Left lung (tissue), 10 donors: ENCODE data around the gene EPN2. TPM values are rescaled to one million over a fixed set of nuclear protein-coding genes. Genes with fewer than 3 reads are reported as not detected.
A peak's percentile ranks its signal among the peaks of the same experiment; 100 is the strongest.

ENCODE experiments used
- ATAC-seq: fragments of 200-7000 bp; cut with Tn5 transposase; one replicate; pipeline ENCODE4 v1.9.1; 2020; ENCODE audit warnings: moderate library complexity
- DNase-seq, 4 donors: peaks; one replicate each; pipeline ENCODE4 v3.0.0-alpha.2; 2013 to 2020
- H3K27ac ChIP-seq, 2 donors: fragments of 200-600 bp; sonication (generic) in 1 of 2; one replicate each; pipeline versions ENCODE4 v1.5.0 to v1.8.0; 2020 to 2021
- H3K27me3 ChIP-seq, 2 donors: fragments of 200-600 bp; sonication (generic) in 1 of 2; one replicate each; pipeline versions ENCODE4 v1.5.0 to v1.8.0; 2020 to 2021
- H3K36me3 ChIP-seq, 2 donors: fragments of 200-600 bp; sonication (generic) in 1 of 2; one replicate each; pipeline versions ENCODE4 v1.5.0 to v1.8.0; 2020 to 2021
- H3K4me1 ChIP-seq, 2 donors: fragments of 200-600 bp; one replicate each; pipeline ENCODE4 v1.8.0; 2021
- H3K4me3 ChIP-seq, 2 donors: fragments of 200-600 bp; sonication (generic) in 1 of 2; one replicate each; pipeline versions ENCODE4 v1.5.0 to v1.8.0; 2020 to 2021; ENCODE audit warnings: mild to moderate bottlenecking in 1 of 2
- H3K9me3 ChIP-seq, 2 donors: fragments of 200-600 bp; sonication (generic) in 1 of 2; one replicate each; pipeline versions ENCODE4 v1.5.0 to v1.8.0; 2020 to 2021
- intact Hi-C, 2 donors: fragments of 100-400 bp; cut with DNase I; formaldehyde crosslinking; loops; one replicate each; pipeline versions ENCODE4 v1.11.2 to v1.14.2; 2022
- polyA plus RNA-seq, 6 donors: library from polyadenylated mRNA; unstranded; fragments of 120-200 nt; gene quantifications; one replicate each; pipeline ENCODE4 v1.2.1, GENCODE V29; 2013; ENCODE audit not compliant: insufficient read length in 6 of 6
- total RNA-seq, 2 donors: library from RNA; stranded (reverse); fragmentation: NEBNext Ultra II Directional; extraction: Animal tissue kit (Norgen Biotek cat#: 25700); gene quantifications; one replicate each; pipeline ENCODE4 v1.2.1, GENCODE V29; 2021
- TF ChIP-seq, protein P1 (sequence below), 2 donors: fragments of 200-600 bp; sonication (generic) in 1 of 2; IDR thresholded peaks; one replicate each; pipeline versions ENCODE4 v1.5.0 to v1.8.0; 2021; ENCODE audit warnings: antibody characterized with exemption in 2 of 2
- donor health status: DM: no; HTN: yes; CAD: no.
- donor health status: DM: no; HTN: no; CAD: no.

EPN2 gene
- total and polyA plus RNA-seq, 8 donors, result 43.3 to 51.5 (median 48.3) TPM

DNA sequence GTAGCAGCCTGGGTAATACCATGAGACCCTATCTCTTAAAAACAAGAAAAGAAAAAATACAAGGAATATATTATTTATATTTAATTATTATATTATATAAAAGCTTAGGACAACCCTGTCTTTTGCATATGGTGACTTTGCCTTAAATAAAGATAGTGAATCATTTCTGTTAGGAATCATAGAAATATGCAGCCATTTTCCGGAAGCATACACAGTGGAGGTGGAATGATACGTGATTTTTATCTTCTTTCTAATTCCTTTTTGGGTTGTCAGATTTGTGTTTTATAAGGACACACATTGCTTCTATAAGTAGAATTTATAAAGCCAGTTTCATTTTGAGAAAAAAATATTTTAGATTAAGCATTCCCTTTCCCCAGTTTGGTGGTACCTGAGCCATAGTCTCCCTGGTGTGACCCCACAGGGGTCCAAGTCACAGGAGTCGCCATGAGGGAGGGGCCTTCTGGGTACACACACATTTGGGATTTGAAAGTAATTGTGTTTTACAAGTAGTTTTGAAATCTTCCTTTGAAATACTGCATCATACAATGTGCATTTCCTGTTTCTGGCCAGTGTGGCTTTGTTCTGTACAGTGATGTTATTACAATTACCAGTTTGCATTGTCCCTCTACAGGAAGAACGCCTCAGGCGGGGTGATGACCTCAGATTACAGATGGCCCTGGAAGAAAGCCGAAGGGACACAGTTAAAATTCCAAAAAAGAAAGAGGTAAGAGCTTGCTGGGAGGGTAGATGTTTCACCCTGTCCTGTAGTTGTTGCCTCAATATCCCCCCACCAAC is 74.5 kb downstream of the EPN2 start:
- Histone ChIP-seq H3K4me1 (peaks cover 0 to 36% of the 10 kb centered on the region in 2 donors), H3K27ac (peak overlapping the region in 1 of 2 donors; percentile 68), H3K36me3 (peaks cover 0 to 14% of the 10 kb centered on the region in 2 donors), H3K27me3 (peaks cover 0 to 53% of the 10 kb centered on the region in 2 donors), H3K4me3 (no peak overlapping the region), H3K9me3 (no peaks in the 10 kb centered on the region)
- ATAC-seq, result peak; percentile 48
- intact Hi-C loops, result no loop called here
- TF ChIP-seq, protein P1, sequence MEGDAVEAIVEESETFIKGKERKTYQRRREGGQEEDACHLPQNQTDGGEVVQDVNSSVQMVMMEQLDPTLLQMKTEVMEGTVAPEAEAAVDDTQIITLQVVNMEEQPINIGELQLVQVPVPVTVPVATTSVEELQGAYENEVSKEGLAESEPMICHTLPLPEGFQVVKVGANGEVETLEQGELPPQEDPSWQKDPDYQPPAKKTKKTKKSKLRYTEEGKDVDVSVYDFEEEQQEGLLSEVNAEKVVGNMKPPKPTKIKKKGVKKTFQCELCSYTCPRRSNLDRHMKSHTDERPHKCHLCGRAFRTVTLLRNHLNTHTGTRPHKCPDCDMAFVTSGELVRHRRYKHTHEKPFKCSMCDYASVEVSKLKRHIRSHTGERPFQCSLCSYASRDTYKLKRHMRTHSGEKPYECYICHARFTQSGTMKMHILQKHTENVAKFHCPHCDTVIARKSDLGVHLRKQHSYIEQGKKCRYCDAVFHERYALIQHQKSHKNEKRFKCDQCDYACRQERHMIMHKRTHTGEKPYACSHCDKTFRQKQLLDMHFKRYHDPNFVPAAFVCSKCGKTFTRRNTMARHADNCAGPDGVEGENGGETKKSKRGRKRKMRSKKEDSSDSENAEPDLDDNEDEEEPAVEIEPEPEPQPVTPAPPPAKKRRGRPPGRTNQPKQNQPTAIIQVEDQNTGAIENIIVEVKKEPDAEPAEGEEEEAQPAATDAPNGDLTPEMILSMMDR (IDR thresholded peaks at IDR 0.05), result no peak
- DNase-seq, result no peak

DNA sequence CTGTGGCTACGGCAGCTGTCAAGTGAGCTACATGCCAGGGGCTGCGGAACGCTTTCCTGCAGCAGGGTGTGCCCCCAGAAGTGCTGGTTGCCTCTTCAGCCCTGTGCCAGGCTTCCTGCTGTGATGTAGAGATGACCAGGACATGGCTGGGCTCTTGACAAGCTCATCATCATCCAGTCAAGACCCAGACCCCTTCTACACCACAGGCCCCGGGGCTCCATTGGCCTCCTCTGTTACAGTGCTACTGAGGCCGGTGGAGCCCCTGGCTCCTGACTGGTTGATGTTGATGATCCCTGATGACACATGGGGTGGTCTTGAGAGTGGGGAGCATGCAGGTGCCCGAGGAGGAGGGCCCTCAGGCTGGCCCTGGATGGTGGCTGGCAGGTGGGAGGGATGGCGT is 75.2 kb downstream of the EPN2 start:
- H3K27me3 ChIP-seq, result peaks cover 0 to 53% of the 10 kb centered on the region in 2 donors
- H3K4me1 ChIP-seq, result peaks cover 0 to 28% of the 10 kb centered on the region in 2 donors
- intact Hi-C loops, result no loop called here
- DNase-seq (peak in 1 of 4 donors; percentile 57), ATAC-seq (no peak)
- peak overlapping the region in 1 of 2 donors; percentile 68 for H3K27ac ChIP-seq
- no peaks in the 10 kb centered on the region for H3K9me3 ChIP-seq
- TF ChIP-seq, protein P1 (IDR thresholded peaks at IDR 0.05), result no peak
- H3K36me3 ChIP-seq, result peaks cover 0 to 14% of the 10 kb centered on the region in 2 donors
- H3K4me3 ChIP-seq, result no peak overlapping the region

DNA sequence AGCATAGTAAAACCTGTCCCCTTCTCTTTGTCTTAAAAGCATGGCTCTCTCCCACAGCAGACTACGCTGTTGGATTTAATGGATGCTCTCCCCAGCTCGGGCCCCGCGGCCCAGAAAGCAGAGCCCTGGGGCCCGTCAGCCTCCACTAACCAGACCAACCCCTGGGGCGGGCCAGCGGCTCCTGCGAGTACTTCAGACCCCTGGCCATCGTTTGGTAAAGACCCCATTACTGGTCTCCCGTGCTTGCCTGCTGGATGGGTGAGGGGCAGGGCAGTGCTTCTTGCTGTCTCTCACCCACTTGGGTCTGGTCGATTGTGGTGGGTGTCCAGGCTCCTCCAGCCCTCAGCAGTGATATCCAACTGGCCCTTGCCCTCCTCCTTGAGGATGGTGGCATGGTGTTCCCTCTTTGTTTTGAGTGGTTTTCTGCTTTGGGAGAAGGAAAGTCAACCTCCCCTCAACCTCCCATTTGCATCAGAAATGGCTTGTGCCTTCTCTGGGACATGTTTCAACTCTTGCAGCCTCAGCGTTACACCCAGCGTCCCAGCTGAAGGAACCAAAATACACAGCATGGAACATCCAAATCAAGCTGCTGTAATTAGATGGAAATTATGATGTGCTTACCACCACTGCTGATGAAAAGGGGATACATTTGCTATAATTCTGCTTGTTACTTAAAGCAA is 76.0 kb downstream of the EPN2 start:
- peaks cover 0 to 14% of the 10 kb centered on the region in 2 donors for H3K36me3 ChIP-seq
- peak overlapping the region in 1 of 2 donors; percentile 68 for H3K27ac ChIP-seq
- intact Hi-C loops, result no loop called here
- ATAC-seq, result no peak
- H3K27me3 ChIP-seq, result peaks cover 0 to 53% of the 10 kb centered on the region in 2 donors
- DNase-seq, result peak in 1 of 4 donors; percentile 62
- peaks cover 0 to 23% of the 10 kb centered on the region in 2 donors for H3K4me1 ChIP-seq
- TF ChIP-seq, protein P1 (IDR thresholded peaks at IDR 0.05), result no peak
- no peak overlapping the region for H3K4me3 ChIP-seq
- H3K9me3 ChIP-seq, result no peaks in the 10 kb centered on the region

DNA sequence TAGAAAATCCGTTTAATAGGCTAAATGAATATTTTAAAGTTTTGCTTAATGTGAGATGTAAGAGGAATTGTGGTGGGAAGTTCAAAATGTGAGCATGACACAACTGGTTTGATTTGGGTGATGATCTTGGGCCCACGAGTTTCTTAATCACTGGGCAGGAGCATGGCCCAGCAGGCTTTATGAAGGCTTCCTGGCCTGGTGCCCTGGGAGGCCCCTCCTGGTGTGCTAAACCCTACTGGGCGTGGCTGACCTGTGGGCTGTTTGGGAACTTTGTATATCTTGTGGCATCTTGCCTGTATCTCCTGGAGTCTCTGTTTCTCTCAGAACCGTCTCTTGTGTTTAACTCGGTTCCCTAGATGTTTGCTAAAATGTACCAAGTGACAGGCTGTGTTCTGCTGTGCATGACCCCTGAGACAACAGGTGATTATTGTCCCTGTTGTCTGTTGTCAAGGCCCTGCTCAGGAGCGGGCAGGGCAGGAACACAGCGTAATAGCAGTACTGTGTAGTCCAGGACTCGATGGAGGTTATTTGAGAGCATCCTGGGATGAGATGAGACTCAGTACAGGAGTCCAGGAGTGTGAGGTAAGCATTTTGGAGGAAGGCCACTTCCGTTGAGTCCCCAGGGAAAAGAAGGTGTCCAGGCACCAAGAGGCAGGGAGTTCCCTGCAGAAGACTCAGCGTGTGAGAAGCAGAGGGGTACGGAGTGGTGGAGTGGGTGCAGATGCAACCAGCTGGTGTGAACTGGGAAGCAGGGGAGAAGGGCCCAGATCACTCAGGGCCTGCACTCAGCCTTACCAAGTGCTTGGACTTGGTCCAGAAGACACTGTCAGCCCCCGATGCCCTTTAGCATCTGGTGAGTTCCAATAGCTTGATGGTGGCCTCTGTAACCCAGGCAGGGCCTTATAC is 76.8 kb downstream of the EPN2 start:
- Histone ChIP-seq H3K27ac (peak overlapping the region in 1 of 2 donors; percentile 68), H3K4me3 (no peak overlapping the region), H3K4me1 (peaks cover 0 to 22% of the 10 kb centered on the region in 2 donors), H3K27me3 (peaks cover 0 to 48% of the 10 kb centered on the region in 2 donors), H3K36me3 (peaks cover 0 to 14% of the 10 kb centered on the region in 2 donors), H3K9me3 (no peaks in the 10 kb centered on the region)
- intact Hi-C loops, result no loop called here
- no peak for ATAC-seq
- peak in 1 of 4 donors; percentile 24 for DNase-seq
- TF ChIP-seq, protein P1 (IDR thresholded peaks at IDR 0.05), result no peak
